ENCODE data around the gene RAB10.

DNA sequence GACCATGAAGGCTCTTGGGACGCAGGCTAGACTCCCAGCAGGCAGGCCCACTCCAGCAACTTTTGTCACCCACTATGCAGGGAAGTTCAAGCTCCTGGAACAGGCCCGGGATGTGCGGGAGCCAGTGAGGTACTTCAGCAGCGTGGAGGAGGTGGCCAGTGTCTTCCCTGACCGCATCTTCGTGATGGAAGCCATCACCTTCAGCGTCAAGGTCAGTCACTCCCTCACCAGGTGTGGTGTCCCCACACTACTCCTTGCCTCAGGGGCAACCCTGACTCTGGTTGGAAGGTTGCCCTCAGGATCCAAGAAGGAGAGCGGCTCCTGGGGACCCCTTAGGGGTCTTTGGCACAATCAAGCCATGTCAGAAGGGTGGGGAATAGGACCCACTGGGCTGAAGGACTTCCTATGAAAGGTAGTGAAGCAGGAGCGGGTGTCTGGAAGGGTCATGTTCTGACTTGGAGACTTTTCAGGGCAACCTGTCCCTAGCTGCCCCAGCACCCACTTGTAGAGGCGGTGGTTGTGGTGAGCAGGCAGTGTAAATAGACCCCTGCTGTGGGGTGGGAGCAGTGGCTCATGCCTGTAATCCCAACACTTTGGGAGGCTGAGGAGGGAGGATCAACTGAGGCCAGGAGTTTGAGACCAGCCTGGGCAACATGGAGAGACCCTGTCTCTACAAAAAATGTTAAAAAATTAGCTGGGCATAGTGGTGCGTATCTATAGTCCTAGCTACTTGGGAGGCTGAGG lies 149.2 kb downstream of the RAB10 start:
- TF ChIP-seq, protein P1, sequence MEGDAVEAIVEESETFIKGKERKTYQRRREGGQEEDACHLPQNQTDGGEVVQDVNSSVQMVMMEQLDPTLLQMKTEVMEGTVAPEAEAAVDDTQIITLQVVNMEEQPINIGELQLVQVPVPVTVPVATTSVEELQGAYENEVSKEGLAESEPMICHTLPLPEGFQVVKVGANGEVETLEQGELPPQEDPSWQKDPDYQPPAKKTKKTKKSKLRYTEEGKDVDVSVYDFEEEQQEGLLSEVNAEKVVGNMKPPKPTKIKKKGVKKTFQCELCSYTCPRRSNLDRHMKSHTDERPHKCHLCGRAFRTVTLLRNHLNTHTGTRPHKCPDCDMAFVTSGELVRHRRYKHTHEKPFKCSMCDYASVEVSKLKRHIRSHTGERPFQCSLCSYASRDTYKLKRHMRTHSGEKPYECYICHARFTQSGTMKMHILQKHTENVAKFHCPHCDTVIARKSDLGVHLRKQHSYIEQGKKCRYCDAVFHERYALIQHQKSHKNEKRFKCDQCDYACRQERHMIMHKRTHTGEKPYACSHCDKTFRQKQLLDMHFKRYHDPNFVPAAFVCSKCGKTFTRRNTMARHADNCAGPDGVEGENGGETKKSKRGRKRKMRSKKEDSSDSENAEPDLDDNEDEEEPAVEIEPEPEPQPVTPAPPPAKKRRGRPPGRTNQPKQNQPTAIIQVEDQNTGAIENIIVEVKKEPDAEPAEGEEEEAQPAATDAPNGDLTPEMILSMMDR (conservative IDR thresholded peaks at IDR 0.05; ENCODE audit: low read depth, low read length) = no peak
- TF ChIP-seq EZH2phosphoT487 (IDR thresholded peaks at IDR 0.05; ENCODE audit: borderline replicate concordance, low read length) (no peak), EZH2 (IDR thresholded peaks at IDR 0.05; ENCODE audit: low read length, unreplicated experiment) (no peak)
